Sigmoid colon (tissue), 3 donors: ENCODE results near the gene RBM4B.

Source experiments
- POLR2A ChIP-seq, 2 donors: fragments of 450-650 bp; IDR thresholded peaks; one replicate each; pipeline ENCODE4 v1.6.1; 2016; ENCODE audit warnings: antibody characterized with exemption in 2 of 2, mild to moderate bottlenecking in 2 of 2, moderate library complexity in 2 of 2
- TF ChIP-seq, protein P1 (sequence below), 4 experiments: fragments of 450-650 bp in 3 of 4; fragments of 200-600 bp in 1 of 4; IDR thresholded peaks; one replicate each; pipeline ENCODE4 v1.5.1; 2016 to 2019; ENCODE audit warnings: antibody characterized with exemption in 4 of 4, mild to moderate bottlenecking in 3 of 4, moderate library complexity in 2 of 4

DNA sequence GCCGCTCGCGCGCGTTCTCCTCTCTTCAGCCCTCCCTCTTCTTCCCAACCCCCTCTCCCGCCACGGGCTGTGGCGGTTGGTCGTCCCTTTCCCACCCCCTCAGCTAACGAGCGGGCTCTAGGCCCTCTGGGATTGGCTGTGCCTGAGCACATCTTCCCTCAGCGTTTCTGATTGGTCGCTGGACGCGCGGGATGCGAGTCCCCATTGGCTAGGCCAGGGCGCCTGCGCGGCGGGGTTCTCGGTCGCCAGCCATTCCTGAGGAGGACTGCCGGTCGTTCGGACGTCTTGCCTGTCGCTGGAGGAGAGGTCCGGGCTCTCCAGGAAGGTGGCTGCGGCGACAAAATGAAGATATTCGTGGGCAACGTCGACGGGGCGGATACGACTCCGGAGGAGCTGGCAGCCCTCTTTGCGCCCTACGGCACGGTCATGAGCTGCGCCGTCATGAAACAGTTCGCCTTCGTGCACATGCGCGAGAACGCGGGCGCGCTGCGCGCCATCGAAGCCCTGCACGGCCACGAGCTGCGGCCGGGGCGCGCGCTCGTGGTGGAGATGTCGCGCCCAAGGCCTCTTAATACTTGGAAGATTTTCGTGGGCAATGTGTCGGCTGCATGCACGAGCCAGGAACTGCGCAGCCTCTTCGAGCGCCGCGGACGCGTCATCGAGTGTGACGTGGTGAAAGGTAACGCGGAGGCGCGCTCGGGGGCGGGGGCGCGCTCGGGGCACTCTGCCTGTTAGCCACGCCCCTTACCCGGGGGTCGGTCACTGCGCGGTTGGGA, 61.1 kb downstream of the RBM4B start, which contains the start of gene RBM14:
- TF ChIP-seq, protein P1, sequence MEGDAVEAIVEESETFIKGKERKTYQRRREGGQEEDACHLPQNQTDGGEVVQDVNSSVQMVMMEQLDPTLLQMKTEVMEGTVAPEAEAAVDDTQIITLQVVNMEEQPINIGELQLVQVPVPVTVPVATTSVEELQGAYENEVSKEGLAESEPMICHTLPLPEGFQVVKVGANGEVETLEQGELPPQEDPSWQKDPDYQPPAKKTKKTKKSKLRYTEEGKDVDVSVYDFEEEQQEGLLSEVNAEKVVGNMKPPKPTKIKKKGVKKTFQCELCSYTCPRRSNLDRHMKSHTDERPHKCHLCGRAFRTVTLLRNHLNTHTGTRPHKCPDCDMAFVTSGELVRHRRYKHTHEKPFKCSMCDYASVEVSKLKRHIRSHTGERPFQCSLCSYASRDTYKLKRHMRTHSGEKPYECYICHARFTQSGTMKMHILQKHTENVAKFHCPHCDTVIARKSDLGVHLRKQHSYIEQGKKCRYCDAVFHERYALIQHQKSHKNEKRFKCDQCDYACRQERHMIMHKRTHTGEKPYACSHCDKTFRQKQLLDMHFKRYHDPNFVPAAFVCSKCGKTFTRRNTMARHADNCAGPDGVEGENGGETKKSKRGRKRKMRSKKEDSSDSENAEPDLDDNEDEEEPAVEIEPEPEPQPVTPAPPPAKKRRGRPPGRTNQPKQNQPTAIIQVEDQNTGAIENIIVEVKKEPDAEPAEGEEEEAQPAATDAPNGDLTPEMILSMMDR (IDR thresholded peaks at IDR 0.05), result no peak
- TF ChIP-seq POLR2A (IDR thresholded peaks at IDR 0.05), result peak; percentile 99 to 100
